Activated CD8-positive, alpha-beta memory T cell treated with anti-CD3 and anti-CD28 coated beads, Interleukin-2, amount 10 ng/mL, durations not matched to agents 7 days and 5 days (primary cell): ENCODE measurements around the gene SCGB1D4. TPM values are rescaled to one million over a fixed set of nuclear protein-coding genes. Genes with fewer than 3 reads are reported as not detected.
"Not testable (repeated sequence)": the region's sequence is repeated elsewhere in the genome, so short reads cannot be mapped to it uniquely, and the experiment has no call there.

ENCODE experiments used
- ATAC-seq: fragments of 150-1000 bp; cut with Tn5 transposase; one replicate; pipeline ENCODE4 v1.10.0; 2021; ENCODE audit warnings: moderate library complexity
- CTCF ChIA-PET: fragments of 350-600 bp; sonication (Branson Sonifier 250); formaldehyde crosslinking; loops from one replicate; lab custom pipeline; 2021; ENCODE audit warnings: antibody characterized with exemption; lab: Charles Lee
- DNase-seq: peaks from one replicate; pipeline ENCODE4 v3.0.0-alpha.2; 2020
- H3K27ac Mint-ChIP-seq: one replicate; pipeline ENCODE4 v1.8.0; 2021; ENCODE audit warnings: mild to moderate bottlenecking, mixed read lengths
- H3K27me3 Mint-ChIP-seq: one replicate; pipeline ENCODE4 v1.8.0; 2021; ENCODE audit warnings: mixed read lengths
- H3K36me3 Mint-ChIP-seq: one replicate; pipeline ENCODE4 v1.8.0; 2021; ENCODE audit warnings: mild to moderate bottlenecking, mixed read lengths
- H3K4me1 Mint-ChIP-seq: one replicate; pipeline ENCODE4 v1.8.0; 2021; ENCODE audit warnings: mixed read lengths
- H3K4me3 Mint-ChIP-seq: one replicate; pipeline ENCODE4 v1.8.0; 2021; ENCODE audit warnings: mild to moderate bottlenecking, moderate library complexity, mixed read lengths
- H3K9me3 Mint-ChIP-seq: one replicate; pipeline ENCODE4 v1.8.0; 2022; ENCODE audit warnings: low read depth, mixed read lengths
- total RNA-seq, 2 experiments: library from RNA; stranded (reverse); gene quantifications; one replicate each; pipeline ENCODE4 v1.2.3, GENCODE V29; 2021

SCGB1D4 gene, protein sequence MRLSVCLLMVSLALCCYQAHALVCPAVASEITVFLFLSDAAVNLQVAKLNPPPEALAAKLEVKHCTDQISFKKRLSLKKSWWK
- not detected for total RNA-seq

GRCh38 chr11:62298975-62299374 is at the start of gene SCGB1D4:
TSS of gene SCGB1D4 (minus strand) at chr11:62299075. CDS start at chr11:62299010, 65 bp downstream.
- Mint-ChIP-seq H3K27ac (no peak within 1 kb of the TSS), H3K36me3 (no peaks in the 10 kb centered on the region), H3K9me3 (no peaks in the 10 kb centered on the region), H3K4me3 (no peak within 1 kb of the TSS), H3K27me3 (peaks cover 36% of the 10 kb centered on the region), H3K4me1 (no peaks in the 10 kb centered on the region)
- ATAC-seq (no peak), DNase-seq (no peak)
- CTCF ChIA-PET, result interaction anchor here (0.9 kb wide), 1 partner anchor 135 kb away, joined by 3 read pairs; no protein-coding TSS in a partner anchor

- Mint-ChIP-seq H3K27ac (no peak overlapping the region), H3K4me3 (no peak overlapping the region), H3K36me3 (no peaks in the 10 kb centered on the region), H3K27me3 (peaks cover 4% of the 10 kb centered on the region), H3K4me1 (no peaks in the 10 kb centered on the region), H3K9me3 (no peaks in the 10 kb centered on the region)
- no peak for DNase-seq
- ATAC-seq, result no peak
- CTCF ChIA-PET, result interaction anchor here (1.2 kb wide), 1 partner anchor 44 kb away, joined by 3 read pairs; no protein-coding TSS in a partner anchor
Observed at GRCh38 chr11:62345861-62346260, 47.0 kb upstream of the SCGB1D4 start.

GRCh38 chr11:62344210-62344609 is 45.3 kb upstream of the SCGB1D4 start:
- ATAC-seq (no peak), DNase-seq (no peak)
- Mint-ChIP-seq H3K27me3 (peaks cover 9% of the 10 kb centered on the region), H3K4me3 (no peak overlapping the region), H3K9me3 (no peaks in the 10 kb centered on the region), H3K27ac (no peak overlapping the region), H3K36me3 (no peaks in the 10 kb centered on the region), H3K4me1 (peaks cover 1% of the 10 kb centered on the region)
- CTCF ChIA-PET, result interaction anchor here (0.5 to 1.6 kb wide), 3 partner anchors 32 to 80 kb away, joined by 3 to 5 read pairs (median 5); no protein-coding TSS in a partner anchor

GRCh38 chr11:62343646-62344190 is 44.8 kb upstream of the SCGB1D4 start:
- DNase-seq, H3K27ac Mint-ChIP-seq, H3K36me3 Mint-ChIP-seq, ATAC-seq, H3K4me1 Mint-ChIP-seq, H3K4me3 Mint-ChIP-seq, H3K9me3 Mint-ChIP-seq: not testable (repeated sequence)
- peaks cover 13% of the 10 kb centered on the region for H3K27me3 Mint-ChIP-seq
- CTCF ChIA-PET, result interaction anchor here (1.6 kb wide), 2 partner anchors 34 to 81 kb away, joined by 5 read pairs; no protein-coding TSS in a partner anchor

DNA sequence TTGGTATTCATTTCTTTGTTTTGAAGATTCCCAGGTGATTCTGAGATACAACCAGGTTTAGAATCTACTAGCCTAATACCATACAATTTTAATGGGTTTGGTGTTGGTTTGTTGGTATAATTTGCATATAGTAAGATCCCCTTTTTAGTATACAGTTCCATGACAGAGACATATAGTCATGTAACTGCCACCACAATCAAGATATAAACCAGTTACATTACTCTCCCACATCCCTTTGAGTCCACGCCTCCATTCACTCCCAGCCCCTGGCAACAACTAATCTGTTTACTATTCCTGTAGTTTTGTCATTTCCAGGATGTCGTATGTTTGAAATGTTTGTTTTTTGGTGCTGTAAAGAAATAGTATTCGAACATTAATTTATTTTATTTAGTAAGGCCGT is 42.7 kb upstream of the SCGB1D4 start:
- H3K9me3 Mint-ChIP-seq, result no peaks in the 10 kb centered on the region
- no peak for DNase-seq
- H3K4me3 Mint-ChIP-seq, result no peak overlapping the region
- H3K36me3 Mint-ChIP-seq, result no peaks in the 10 kb centered on the region
- ATAC-seq, result no peak
- CTCF ChIA-PET, result interaction anchor here (1.3 to 4.5 kb wide), 7 partner anchors 9 to 216 kb away, joined by 3 to 42 read pairs (median 6); no protein-coding TSS in a partner anchor
- H3K27me3 Mint-ChIP-seq, result peaks cover 21% of the 10 kb centered on the region
- no peak overlapping the region for H3K27ac Mint-ChIP-seq
- H3K4me1 Mint-ChIP-seq, result peaks cover 12% of the 10 kb centered on the region

- H3K4me3 Mint-ChIP-seq, result no peak overlapping the region
- H3K4me1 Mint-ChIP-seq, result peaks cover 15% of the 10 kb centered on the region
- no peaks in the 10 kb centered on the region for H3K9me3 Mint-ChIP-seq
- DNase-seq (peak; percentile 75), ATAC-seq (peak; percentile 54)
- no peak overlapping the region for H3K27ac Mint-ChIP-seq
- H3K36me3 Mint-ChIP-seq, result no peaks in the 10 kb centered on the region
- H3K27me3 Mint-ChIP-seq, result peaks cover 33% of the 10 kb centered on the region
- CTCF ChIA-PET, result interaction anchor here (0.5 to 4.5 kb wide), 23 partner anchors 10 to 1526 kb away, joined by 3 to 42 read pairs (median 5); no protein-coding TSS in a partner anchor
Observed at GRCh38 chr11:62340269-62340901, 41.5 kb upstream of the SCGB1D4 start.

- Mint-ChIP-seq H3K9me3 (no peaks in the 10 kb centered on the region), H3K4me3 (peak overlapping the region; percentile 81), H3K4me1 (peaks cover 15% of the 10 kb centered on the region), H3K36me3 (no peaks in the 10 kb centered on the region), H3K27ac (no peak overlapping the region), H3K27me3 (peaks cover 41% of the 10 kb centered on the region)
- CTCF ChIA-PET, result interaction anchor here (0.9 to 4.5 kb wide), 11 partner anchors 15 to 205 kb away, joined by 3 to 42 read pairs (median 5); no protein-coding TSS in a partner anchor
- DNase-seq (no peak), ATAC-seq (no peak)
Observed at GRCh38 chr11:62338218-62338617, 39.3 kb upstream of the SCGB1D4 start.

- Mint-ChIP-seq H3K36me3 (no peaks in the 10 kb centered on the region), H3K4me1 (peaks cover 15% of the 10 kb centered on the region), H3K9me3 (no peaks in the 10 kb centered on the region), H3K4me3 (peak within 1 kb of the TSS; percentile 81), H3K27ac (peak within 1 kb of the TSS; percentile 15), H3K27me3 (peaks cover 46% of the 10 kb centered on the region)
- peak; percentile 93 for ATAC-seq
- CTCF ChIA-PET, result interaction anchor here (0.9 to 4.5 kb wide), 12 partner anchors 11 to 205 kb away, joined by 3 to 42 read pairs (median 4); no protein-coding TSS in a partner anchor
- peak; percentile 80 for DNase-seq
Observed at GRCh38 chr11:62337303-62338181, 38.7 kb upstream of the SCGB1D4 start, which contains the start of gene ASRGL1. TSS of gene ASRGL1 (plus strand) at chr11:62337448. CDS start at chr11:62337978, 530 bp downstream.

DNA sequence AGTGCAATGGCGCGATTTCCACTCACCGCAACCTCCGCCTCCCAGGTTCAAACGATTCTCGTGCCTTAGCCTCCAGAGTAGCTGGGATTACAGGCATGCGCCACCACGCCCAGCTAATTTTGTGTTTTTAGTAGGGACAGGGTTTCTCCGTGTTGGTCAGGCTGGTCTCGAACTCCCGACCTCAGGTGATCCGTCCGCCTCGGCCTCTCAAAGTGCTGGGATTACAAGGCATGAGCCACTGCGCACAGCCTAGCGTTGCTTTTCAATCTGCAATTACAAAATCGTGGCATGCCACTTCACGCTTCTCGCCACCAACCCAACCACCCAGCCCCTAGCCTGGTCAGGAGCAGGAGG is 38.1 kb upstream of the SCGB1D4 start:
- peak overlapping the region; percentile 15 for H3K27ac Mint-ChIP-seq
- peak overlapping the region; percentile 81 for H3K4me3 Mint-ChIP-seq
- CTCF ChIA-PET, result interaction anchor here (0.9 to 1.8 kb wide), 4 partner anchors 10 to 206 kb away, joined by 3 to 5 read pairs (median 3); no protein-coding TSS in a partner anchor
- DNase-seq, H3K9me3 Mint-ChIP-seq, H3K36me3 Mint-ChIP-seq, ATAC-seq: not testable (repeated sequence)
- H3K27me3 Mint-ChIP-seq, result peaks cover 46% of the 10 kb centered on the region
- H3K4me1 Mint-ChIP-seq, result peaks cover 15% of the 10 kb centered on the region

- Mint-ChIP-seq H3K9me3 (no peaks in the 10 kb centered on the region), H3K27ac (no peak overlapping the region), H3K4me3 (no peak overlapping the region), H3K4me1 (peaks cover 13% of the 10 kb centered on the region), H3K27me3 (peaks cover 53% of the 10 kb centered on the region), H3K36me3 (no peaks in the 10 kb centered on the region)
- CTCF ChIA-PET, result no interaction called here
- DNase-seq (no peak), ATAC-seq (no peak)
Observed at GRCh38 chr11:62333768-62334167, 34.9 kb upstream of the SCGB1D4 start.

- H3K4me1 Mint-ChIP-seq, H3K27ac Mint-ChIP-seq, DNase-seq, H3K36me3 Mint-ChIP-seq, ATAC-seq, H3K4me3 Mint-ChIP-seq, H3K9me3 Mint-ChIP-seq: not testable (repeated sequence)
- CTCF ChIA-PET, result interaction anchor here (0.7 to 1.0 kb wide), 2 partner anchors 20 to 516 kb away, joined by 3 read pairs; no protein-coding TSS in a partner anchor
- peaks cover 42% of the 10 kb centered on the region for H3K27me3 Mint-ChIP-seq
Observed at GRCh38 chr11:62331264-62331663, 32.4 kb upstream of the SCGB1D4 start.

DNA sequence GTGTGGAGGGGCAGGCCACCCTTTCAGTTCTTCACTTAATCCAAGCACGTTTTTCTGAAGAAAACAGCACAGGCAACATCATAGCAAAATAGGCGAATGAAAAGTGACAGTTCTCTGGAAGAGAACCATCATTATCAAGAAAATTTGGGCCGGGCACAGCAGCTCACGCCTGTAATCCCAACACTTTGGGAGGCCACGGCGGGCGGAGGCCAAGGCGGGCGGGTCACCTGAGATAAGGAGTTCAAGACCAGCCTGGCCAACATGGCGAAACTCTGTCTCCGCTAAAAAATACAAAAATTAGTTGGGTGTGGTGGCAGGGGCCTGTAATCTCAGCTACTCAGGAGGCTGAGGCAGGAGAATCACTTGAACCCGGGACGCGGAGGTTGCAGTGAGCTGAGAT is 28.7 kb upstream of the SCGB1D4 start:
- CTCF ChIA-PET, result interaction anchor here (0.9 to 1.2 kb wide), 3 partner anchors 10 to 215 kb away, joined by 3 to 5 read pairs (median 3); partner anchors contain the start of gene ASRGL1
- H3K4me3 Mint-ChIP-seq, H3K36me3 Mint-ChIP-seq, DNase-seq, ATAC-seq, H3K27ac Mint-ChIP-seq, H3K9me3 Mint-ChIP-seq: not testable (repeated sequence)
- peaks cover 16% of the 10 kb centered on the region for H3K4me1 Mint-ChIP-seq
- peaks cover 23% of the 10 kb centered on the region for H3K27me3 Mint-ChIP-seq
